H9 (cell line): ENCODE measurements around the gene TFAP2A. TPM values are rescaled to one million over a fixed set of nuclear protein-coding genes. Genes with fewer than 3 reads are reported as not detected.

Experiments used
- DNase-seq: peaks from one replicate; pipeline ENCODE4 v3.0.0-alpha.2; 2017
- H2AFZ ChIP-seq: one replicate; pipeline ENCODE4 v1.6.1; 2013; ENCODE audit warnings: mild to moderate bottlenecking, low read length, control low read depth, moderate library complexity
- H2AK5ac ChIP-seq: 2 replicates; pipeline ENCODE4 v1.6.1; 2013; ENCODE audit warnings: low read length, control low read depth, mixed read lengths; ENCODE audit not compliant: insufficient read length
- H2BK120ac ChIP-seq: one replicate; pipeline ENCODE4 v1.6.1; 2013; ENCODE audit warnings: low read depth, mild to moderate bottlenecking, low read length, control low read depth, inconsistent platforms; ENCODE audit not compliant: poor library complexity, severe bottlenecking
- H2BK12ac ChIP-seq: 2 replicates; pipeline ENCODE4 v1.6.1; 2013; ENCODE audit warnings: low read length, control low read depth, mixed read lengths, low read depth; ENCODE audit not compliant: insufficient read length
- H2BK15ac ChIP-seq: 2 replicates; pipeline ENCODE4 v1.6.1; 2013; ENCODE audit warnings: low read depth, low read length, control low read depth
- H2BK20ac ChIP-seq: one replicate; pipeline ENCODE4 v1.6.1; 2013; ENCODE audit warnings: low read depth, mild to moderate bottlenecking, low read length, control low read depth, inconsistent platforms; ENCODE audit not compliant: poor library complexity, severe bottlenecking
- H2BK5ac ChIP-seq: 2 replicates; pipeline ENCODE4 v1.6.1; 2013; ENCODE audit warnings: low read length, control low read depth, mixed read lengths; ENCODE audit not compliant: insufficient read length
- H3K14ac ChIP-seq: 2 replicates; pipeline ENCODE4 v1.6.1; 2013; ENCODE audit warnings: low read length, control low read depth; ENCODE audit not compliant: insufficient read depth
- H3K18ac ChIP-seq: 2 replicates; pipeline ENCODE4 v1.6.1; 2013; ENCODE audit warnings: low read depth, mild to moderate bottlenecking, mixed read lengths, low read length, control low read depth; ENCODE audit not compliant: insufficient read length
- H3K23ac ChIP-seq: 2 replicates; pipeline ENCODE4 v1.6.1; 2013; ENCODE audit warnings: low read length, control low read depth, mixed read lengths, low read depth; ENCODE audit not compliant: insufficient read length
- H3K23me2 ChIP-seq: 2 replicates; pipeline ENCODE4 v1.6.1; 2013; ENCODE audit warnings: low read depth, mild to moderate bottlenecking, mixed read lengths, low read length, control low read depth; ENCODE audit not compliant: insufficient read length, poor library complexity, severe bottlenecking
- H3K27ac ChIP-seq: 2 replicates; pipeline ENCODE4 v1.5.1; 2013; ENCODE audit warnings: low read length, control low read depth, mixed read lengths, low read depth; ENCODE audit not compliant: insufficient read length
- H3K27me3 ChIP-seq: 2 replicates; pipeline ENCODE4 v1.6.1; 2013; ENCODE audit warnings: low read length, control low read depth, inconsistent platforms; ENCODE audit not compliant: insufficient read depth
- H3K4ac ChIP-seq: 2 replicates; pipeline ENCODE4 v1.6.1; 2013; ENCODE audit warnings: low read depth, mild to moderate bottlenecking, control low read depth, inconsistent platforms, low read length, moderate library complexity
- H3K4me1 ChIP-seq: 2 replicates; pipeline ENCODE4 v1.6.1; 2013; ENCODE audit warnings: low read length, control low read depth, inconsistent platforms; ENCODE audit not compliant: insufficient read depth
- H3K4me2 ChIP-seq: 2 replicates; pipeline ENCODE4 v1.6.1; 2013; ENCODE audit warnings: low read length, control low read depth, mixed read lengths; ENCODE audit not compliant: insufficient read length, insufficient read depth
- H3K56ac ChIP-seq: 2 replicates; pipeline ENCODE4 v1.6.1; 2013; ENCODE audit warnings: low read depth, mild to moderate bottlenecking, mixed read lengths, low read length, control low read depth; ENCODE audit not compliant: insufficient read length
- H3K79me1 ChIP-seq: 2 replicates; pipeline ENCODE4 v1.6.1; 2013; ENCODE audit warnings: low read depth, mild to moderate bottlenecking, moderate library complexity, low read length, control low read depth, inconsistent platforms; ENCODE audit not compliant: insufficient read depth, poor library complexity, severe bottlenecking
- H3K79me2 ChIP-seq: 2 replicates; pipeline ENCODE4 v1.6.1; 2013; ENCODE audit warnings: low read length, control low read depth, inconsistent platforms; ENCODE audit not compliant: insufficient read depth
- H3K9ac ChIP-seq: 2 replicates; pipeline ENCODE4 v1.6.1; 2013; ENCODE audit warnings: low read length, control low read depth, mixed read lengths; ENCODE audit not compliant: insufficient read length; ENCODE audit errors: extremely low read depth
- H3K9me3 ChIP-seq: one replicate; pipeline ENCODE4 v1.6.1; 2013; ENCODE audit warnings: low read depth, low read length, inconsistent platforms; ENCODE audit not compliant: control insufficient read depth
- H3T11ph ChIP-seq: one replicate; pipeline ENCODE4 v1.6.1; 2013; ENCODE audit warnings: mild to moderate bottlenecking, low read length, control low read depth, inconsistent platforms
- H4K20me1 ChIP-seq: one replicate; pipeline ENCODE4 v1.6.1; 2013; ENCODE audit not compliant: control insufficient read depth, insufficient read length, insufficient read depth
- H4K5ac ChIP-seq: 2 replicates; pipeline ENCODE4 v1.6.1; 2013; ENCODE audit warnings: low read depth, mild to moderate bottlenecking, mixed read lengths, low read length, control low read depth; ENCODE audit not compliant: insufficient read length
- H4K8ac ChIP-seq: replicated peaks from 2 replicates; pipeline ENCODE4 v1.6.1; 2013; ENCODE audit warnings: low read length, control low read depth, mixed read lengths, low read depth; ENCODE audit not compliant: insufficient read length
- H4K91ac ChIP-seq: 2 replicates; pipeline ENCODE4 v1.6.1; 2013; ENCODE audit warnings: low read depth, mild to moderate bottlenecking, moderate library complexity, mixed read lengths, low read length, control low read depth; ENCODE audit not compliant: insufficient read length
- H3K27ac Mint-ChIP-seq, 3 experiments: 2 replicates in 2 of 3; 3 replicates in 1 of 3; pipeline ENCODE4 v1.8.0; 2020 to 2021; ENCODE audit warnings: mixed read lengths in 3 of 3, mild to moderate bottlenecking in 1 of 3, moderate library complexity in 1 of 3
- H3K27me3 Mint-ChIP-seq: 2 replicates; pipeline ENCODE4 v1.8.0; 2021; ENCODE audit warnings: low read depth, mild to moderate bottlenecking, moderate library complexity, mixed read lengths
- H3K36me3 Mint-ChIP-seq, 3 experiments: 2 replicates in 2 of 3; 3 replicates in 1 of 3; pipeline ENCODE4 v1.8.0; 2020 to 2021; ENCODE audit warnings: low read depth in 3 of 3, mixed read lengths in 3 of 3; ENCODE audit not compliant: insufficient read depth in 1 of 3
- H3K4me1 Mint-ChIP-seq, 2 experiments: 2 replicates each; pipeline ENCODE4 v1.8.0; 2020; ENCODE audit warnings: mixed read lengths in 2 of 2
- H3K4me3 Mint-ChIP-seq, 2 experiments: 2 replicates in 1 of 2; 3 replicates in 1 of 2; pipeline ENCODE4 v1.8.0; 2020 to 2021; ENCODE audit warnings: mild to moderate bottlenecking in 2 of 2, mixed read lengths in 2 of 2, moderate library complexity in 1 of 2
- H3K9me3 Mint-ChIP-seq, 2 experiments: 2 replicates in 1 of 2; 3 replicates in 1 of 2; pipeline ENCODE4 v1.8.0; 2020; ENCODE audit warnings: mild to moderate bottlenecking in 2 of 2, mixed read lengths in 2 of 2, moderate library complexity in 1 of 2
- CTCF ChIP-seq: fragments of 200-600 bp; sonication (generic); conservative IDR thresholded peaks from 3 replicates; pipeline ENCODE4 v1.8.0; 2021; ENCODE audit warnings: antibody characterized with exemption, mild to moderate bottlenecking
- whole genome bisulfite sequencing: extraction: QIAGEN DNeasy Blood & Tissue Kit; methylation state at CpG from one replicate; pipeline ENCODE4 v1.1.7; 2013; ENCODE audit warnings: missing lambda C conversion rate, low lambda C conversion rate, mixed read lengths; ENCODE audit not compliant: insufficient read length; ENCODE audit errors: extremely low coverage; 5-methylcytosine and 5-hydroxymethylcytosine counted together
- total RNA-seq: library from RNA; stranded (reverse); gene quantifications from 2 replicates; pipeline ENCODE4 v1.2.1, GENCODE V29; 2021

The TFAP2A gene
- total RNA-seq, 1 experiment from 2014 or later, result 2.6 TPM

GRCh38 chr6:10350720-10351119 is 64.2 kb downstream of the TFAP2A start:
- Histone ChIP-seq H2AFZ (no peak overlapping the region), H3K4ac (no peak overlapping the region), H3K56ac (no peak overlapping the region), H4K8ac (no peak overlapping the region), H2AK5ac (no peak overlapping the region), H3T11ph (no peak overlapping the region), H3K4me1 (no peaks in the 10 kb centered on the region; the same call in 1 of the 2 replicates), H3K18ac (no peak overlapping the region), H3K79me1 (no peaks in the 10 kb centered on the region), H3K27ac (no peak overlapping the region), H2BK12ac (no peak overlapping the region), H3K79me2 (no peaks in the 10 kb centered on the region), H3K23ac (no peak overlapping the region), H2BK120ac (no peak overlapping the region), H2BK15ac (no peak overlapping the region), H4K20me1 (no peaks in the 10 kb centered on the region), H3K27me3 (no peaks in the 10 kb centered on the region), H4K5ac (no peak overlapping the region), H4K91ac (no peak overlapping the region), H3K23me2 (no peaks in the 10 kb centered on the region), H3K9me3 (no peaks in the 10 kb centered on the region), H2BK20ac (no peak overlapping the region), H3K9ac (no peak overlapping the region), H2BK5ac (no peak overlapping the region), H3K4me2 (no peak overlapping the region), H3K14ac (no peak overlapping the region)
- no peak overlapping the region for H3K4me3 Mint-ChIP-seq
- H3K9me3 Mint-ChIP-seq, result peaks cover 0 to 3% of the 10 kb centered on the region in 2 experiments; a peak in 2 of 5 replicates
- no peak overlapping the region for H3K27ac Mint-ChIP-seq
- H3K4me1 Mint-ChIP-seq, result no peaks in the 10 kb centered on the region
- no peaks in the 10 kb centered on the region for H3K36me3 Mint-ChIP-seq
- no peak for DNase-seq
- peaks cover 14% of the 10 kb centered on the region for H3K27me3 Mint-ChIP-seq
- no peak for TF ChIP-seq CTCF
- no CpG with 5 or more reads among the region's 2 CpGs for WGBS
